Activated gamma-delta T cell treated with Interleukin-2 at 50 U/mL for 16 hours (primary cell): ENCODE data around the gene ADAMTS18.
A peak's percentile ranks its signal among the peaks of the same experiment; 100 is the strongest.
"Not testable (repeated sequence)": the region's sequence is repeated elsewhere in the genome, so short reads cannot be mapped to it uniquely, and the experiment has no call there.

Source experiments
- DNase-seq: peaks from one replicate; pipeline ENCODE4 v3.0.0-alpha.2; 2020

Gene ADAMTS18

DNA sequence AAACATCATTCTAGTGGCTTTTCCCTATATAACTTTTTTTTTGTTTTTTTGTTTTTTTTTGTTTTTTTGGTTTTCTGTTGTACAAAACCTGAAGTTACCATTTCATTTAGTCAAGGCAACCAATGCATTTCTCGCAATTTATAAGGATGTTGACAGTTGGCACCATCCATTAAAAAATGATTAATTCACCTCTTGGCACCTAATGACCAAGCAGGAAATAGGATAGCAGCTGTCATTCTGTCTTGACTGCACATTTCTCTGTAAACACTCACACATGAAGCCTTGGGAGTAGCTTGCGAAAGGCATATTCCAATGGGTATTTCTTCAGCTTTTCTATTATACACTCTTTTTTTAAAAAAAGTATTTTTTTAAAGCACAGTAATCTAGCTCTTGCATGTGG is 158.2 kb downstream of the ADAMTS18 start:
- no peak for DNase-seq

DNA sequence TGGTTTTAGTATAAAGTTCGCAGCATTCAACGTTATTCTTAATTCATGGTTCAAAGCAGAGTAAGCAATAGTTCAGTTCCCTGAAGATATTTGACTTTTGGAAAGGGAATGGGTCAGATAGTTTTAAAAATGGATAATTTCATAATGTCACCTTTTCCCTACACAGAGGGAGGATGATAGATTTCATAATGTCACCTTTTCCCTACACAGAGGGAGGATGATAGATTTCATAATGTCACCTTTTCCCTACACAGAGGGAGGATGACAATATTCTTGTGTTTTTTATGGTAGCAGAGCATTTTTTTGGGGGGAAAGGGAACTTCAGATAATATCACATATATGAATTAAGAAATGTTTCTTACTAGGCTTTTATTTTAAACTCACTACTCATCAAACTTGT is 159.5 kb downstream of the ADAMTS18 start:
- not testable (repeated sequence) for DNase-seq

DNA sequence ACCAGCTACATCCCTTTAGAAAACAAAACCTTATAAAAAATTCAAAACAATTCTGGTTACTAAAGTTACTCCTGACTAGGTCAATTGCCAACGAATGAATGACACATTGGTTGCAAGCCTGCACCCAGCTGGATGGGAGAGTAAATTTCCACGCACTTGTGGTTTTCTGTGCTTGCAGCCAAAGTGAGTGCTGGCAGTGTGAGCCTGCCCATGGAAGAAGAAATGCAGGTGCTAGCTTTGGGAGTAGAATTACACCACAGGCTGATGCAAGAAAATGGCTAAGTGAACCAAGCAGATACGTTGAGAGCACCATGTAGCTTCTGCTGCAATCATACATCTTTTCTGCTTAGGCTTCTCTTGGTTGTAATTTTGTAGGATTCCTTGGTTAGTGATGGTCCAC is 161.0 kb downstream of the ADAMTS18 start:
- DNase-seq: no peak

DNA sequence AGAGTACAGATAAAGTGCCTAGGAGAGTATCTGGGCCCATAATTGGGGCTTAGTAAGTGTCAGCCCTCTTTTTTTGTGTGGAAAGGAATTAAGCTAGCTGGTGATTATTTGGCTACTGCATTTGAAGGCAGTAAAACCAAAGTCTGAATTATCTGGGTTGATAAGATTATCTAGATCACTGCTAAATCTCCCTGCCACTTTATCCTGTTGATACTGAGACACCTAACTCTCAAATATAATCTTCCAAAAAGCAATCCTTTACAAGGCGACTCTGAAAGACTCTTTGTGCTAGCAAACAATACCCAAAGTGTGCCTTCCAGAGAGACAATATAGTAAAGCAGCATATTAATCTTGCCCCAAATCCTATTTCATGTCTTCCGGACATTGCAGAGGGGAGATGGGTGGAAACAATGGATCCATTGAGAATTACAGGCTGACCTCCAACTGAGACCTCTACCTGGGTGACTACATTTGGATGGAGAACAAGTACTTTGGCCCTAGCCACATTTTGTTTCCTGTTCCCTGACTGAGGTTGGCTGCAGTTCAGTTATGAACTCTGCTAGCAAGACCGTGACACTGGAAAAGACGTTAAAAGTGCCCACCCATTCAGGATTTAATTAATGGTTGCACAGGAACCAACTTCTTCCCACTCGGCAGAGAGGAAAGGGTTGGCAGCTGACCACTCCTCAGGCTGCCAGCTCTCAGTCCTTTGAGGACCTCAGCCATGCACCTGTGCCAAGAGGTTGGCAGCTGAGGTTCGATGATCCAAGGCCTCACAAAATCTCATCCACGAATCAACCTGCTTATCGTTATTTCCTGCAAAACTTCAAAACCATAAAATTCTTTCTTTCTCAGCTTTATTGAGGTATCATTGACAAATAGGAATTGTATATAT is 163.1 kb downstream of the ADAMTS18 start:
- DNase-seq: no peak

DNA sequence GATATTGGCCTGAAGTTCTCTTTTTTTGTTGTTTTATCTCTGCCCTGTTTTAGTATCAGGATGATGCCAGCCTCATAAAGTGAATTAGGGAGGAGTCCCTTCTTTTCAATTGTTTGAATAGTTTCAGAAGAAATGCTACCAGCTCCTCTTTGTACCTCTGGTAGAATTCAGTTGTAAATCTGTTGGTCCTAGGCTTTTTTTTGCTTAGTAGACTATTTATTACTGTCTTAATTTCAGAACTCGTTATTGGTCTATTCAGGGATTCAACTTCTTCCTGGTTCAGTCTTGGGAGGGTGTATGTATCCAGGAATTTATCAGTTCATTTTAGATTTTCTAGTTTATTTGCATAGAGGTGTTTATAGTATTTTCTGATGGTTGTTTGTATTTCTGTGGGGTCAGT is 168.6 kb downstream of the ADAMTS18 start:
- DNase-seq: not testable (repeated sequence)

DNA sequence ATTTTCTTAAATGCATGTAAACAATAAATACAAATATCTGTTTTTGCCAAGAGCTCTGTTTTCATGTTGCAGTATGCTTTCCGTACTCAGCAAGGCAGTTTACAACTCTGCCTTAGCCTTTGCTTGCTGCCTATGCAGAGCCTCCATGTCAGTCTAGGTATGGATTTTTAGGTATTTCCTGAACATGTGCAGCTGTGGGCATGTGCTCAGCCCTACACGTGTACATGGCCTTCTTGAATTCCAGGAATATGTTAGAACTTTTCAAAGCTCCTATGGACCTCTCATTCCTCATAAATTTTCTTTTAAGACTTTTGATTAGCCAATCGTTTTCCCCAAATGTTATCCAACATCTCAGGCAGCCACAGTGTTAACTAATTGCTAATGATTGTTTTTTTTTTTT is 171.9 kb downstream of the ADAMTS18 start:
- no peak for DNase-seq

DNA sequence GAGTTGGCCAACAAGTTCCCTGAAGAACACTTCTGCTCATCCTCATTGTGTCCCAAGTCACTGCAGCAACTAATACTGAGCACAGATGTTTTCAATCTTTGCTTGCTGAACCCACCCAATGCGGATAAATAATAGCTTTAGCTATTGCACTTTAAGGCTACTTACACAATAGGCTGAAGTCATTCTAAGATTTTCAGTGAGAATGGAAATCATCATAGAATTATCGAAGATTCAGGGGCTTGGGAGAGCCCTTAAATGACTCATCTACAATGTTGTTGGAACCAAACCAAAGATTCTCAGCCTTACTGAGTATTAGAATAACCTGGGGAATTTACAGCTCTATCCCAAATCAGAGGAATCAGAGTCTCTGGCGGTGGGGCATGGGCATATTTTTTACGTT is 184.4 kb downstream of the ADAMTS18 start:
- no peak for DNase-seq

DNA sequence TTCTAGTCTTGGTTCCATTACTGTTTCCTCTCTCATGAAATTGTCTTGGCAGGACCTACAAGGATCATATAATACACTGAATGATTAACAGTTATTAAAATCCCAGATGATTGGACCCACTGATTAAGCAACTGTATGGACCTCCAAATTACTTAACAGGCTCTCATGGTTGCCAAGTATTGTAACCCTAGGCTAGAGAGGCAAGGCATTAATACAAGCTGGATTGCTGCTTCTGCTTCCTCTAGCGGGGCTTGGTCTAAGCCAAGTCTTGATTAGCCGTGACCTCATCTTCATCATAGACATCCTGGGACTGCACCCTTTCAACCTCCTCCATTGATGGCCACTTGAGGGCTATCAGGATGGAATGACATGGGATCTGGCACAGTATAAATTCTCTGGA is 188.7 kb downstream of the ADAMTS18 start:
- no peak for DNase-seq

DNA sequence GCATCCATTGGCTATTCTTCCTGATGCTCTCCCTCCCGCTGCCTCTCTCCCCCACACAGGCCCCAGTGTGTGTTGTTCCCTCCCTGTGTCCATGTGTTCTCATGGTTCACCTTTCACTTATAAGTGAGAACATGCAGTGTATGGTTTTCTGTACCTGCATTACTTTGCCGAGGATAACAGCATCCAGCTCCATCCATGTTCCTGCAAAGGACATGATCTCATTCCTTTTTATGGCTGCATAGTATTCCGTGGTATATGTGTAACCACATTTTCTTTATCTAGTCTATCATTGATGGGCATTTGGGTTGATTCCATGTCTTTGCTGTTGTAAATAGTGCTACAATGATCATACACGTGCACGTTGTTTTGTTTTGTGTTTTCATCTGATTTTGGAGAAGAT is 192.4 kb downstream of the ADAMTS18 start:
- not testable (repeated sequence) for DNase-seq

DNA sequence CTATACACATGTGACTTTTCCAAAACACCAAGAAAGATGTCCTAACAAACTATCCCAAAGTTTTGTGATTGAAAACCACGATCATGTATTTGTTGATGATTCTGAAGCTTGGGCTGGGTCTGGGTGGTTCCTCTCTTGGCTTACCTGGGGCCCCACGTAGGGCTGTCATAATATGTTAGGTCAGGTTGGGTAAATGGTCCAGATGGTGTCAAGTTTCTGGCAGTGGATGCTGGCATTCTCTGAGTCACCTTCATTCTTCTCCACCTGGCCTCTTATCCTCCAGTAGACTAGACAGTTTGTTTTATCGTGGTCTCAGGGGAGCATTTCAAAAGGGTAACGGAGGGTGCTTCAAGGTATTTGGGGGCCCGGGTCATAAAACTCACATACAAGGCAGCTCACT is 196.2 kb downstream of the ADAMTS18 start:
- DNase-seq: no peak

DNA sequence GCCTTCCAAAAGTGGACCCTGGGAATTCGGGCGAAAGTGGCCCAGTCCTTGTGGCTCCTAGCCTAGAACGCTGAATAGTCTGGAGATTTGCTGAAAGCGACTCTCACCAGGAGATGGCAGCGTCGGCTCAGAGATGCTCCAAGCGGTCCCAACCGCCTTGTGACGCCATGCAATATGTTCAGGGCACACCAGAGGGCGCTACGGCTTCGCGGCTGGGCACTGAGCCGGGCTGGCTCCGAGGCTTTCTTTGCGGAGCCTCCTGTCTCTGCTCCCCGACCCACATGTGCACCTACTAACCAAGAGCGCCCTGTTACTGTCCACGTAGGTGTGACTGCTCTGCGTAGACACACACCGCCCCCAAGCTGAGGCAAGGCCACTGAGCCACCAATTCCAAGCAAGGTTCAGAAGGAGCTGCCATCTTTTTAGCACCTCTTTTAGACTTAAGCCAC is 198.7 kb downstream of the ADAMTS18 start:
- peak; percentile 88 for DNase-seq

DNA sequence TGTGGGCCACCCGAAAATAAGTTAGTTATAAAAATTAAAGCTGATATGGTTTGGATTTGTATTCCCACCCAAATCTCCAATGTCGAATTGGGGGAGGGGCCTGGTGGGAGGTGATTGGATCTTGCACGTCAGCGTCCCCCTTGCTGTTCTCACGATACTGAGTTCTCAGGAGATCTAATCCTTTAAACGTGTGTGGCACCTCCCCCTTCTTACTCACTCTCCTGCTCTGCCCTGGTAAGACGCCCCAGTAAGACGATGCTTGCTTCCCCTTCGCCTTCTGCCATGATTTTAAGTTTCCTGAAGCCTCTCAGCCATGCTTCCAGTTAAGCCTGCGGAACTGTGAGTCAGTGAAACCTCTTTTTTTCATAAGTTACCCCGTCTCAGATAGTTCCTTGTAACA is 200.2 kb downstream of the ADAMTS18 start:
- no peak for DNase-seq

DNA sequence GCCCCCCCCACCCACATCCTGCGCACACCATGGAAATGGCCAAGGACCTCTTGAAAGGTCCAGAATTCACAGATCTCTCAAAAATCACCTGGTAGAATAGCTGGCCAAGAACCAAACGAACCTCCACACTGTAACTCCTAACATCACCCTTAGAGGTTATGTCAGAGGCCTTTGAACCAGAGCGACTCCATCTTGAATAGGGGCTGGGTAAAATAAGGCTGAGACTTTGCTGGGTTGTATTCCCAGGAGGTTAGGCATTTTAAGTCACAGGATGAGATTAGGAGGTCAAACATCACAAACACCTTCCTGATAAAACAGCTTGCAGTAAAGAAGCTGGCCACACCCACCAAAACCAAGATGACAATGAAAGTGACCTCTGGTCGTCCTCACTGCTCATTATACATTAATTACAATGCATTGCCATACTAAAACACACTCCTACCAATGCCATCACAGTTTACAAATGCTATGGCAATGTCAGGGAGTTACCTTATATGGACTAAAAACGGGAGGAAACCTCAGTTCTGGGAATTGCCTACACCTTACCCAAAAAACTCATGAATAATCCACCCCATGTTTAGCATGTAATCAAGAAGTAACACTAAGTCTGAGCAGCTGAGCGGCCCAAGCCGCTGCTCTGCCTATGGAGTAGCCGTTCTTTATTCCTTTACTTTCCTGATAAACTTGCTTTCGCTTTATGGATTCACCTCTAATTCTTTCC is 200.9 kb downstream of the ADAMTS18 start:
- no peak for DNase-seq
